ENCODE results near the gene ANKRD42.

Gene ANKRD42

GRCh38 chr11:83161610-83162199 is 31.8 kb upstream of the ANKRD42 start:
- Histone ChIP-seq H3K27me3 (ENCODE audit: insufficient read depth, poor library complexity, severe bottlenecking) (no peaks in the 10 kb centered on the region), H3K4me3 (replicated peaks; ENCODE audit: insufficient read depth, low read length) (no peak overlapping the region), H3K27ac (replicated peaks) (no peak overlapping the region)
- TF ChIP-seq POLR2AphosphoS5 (IDR thresholded peaks at IDR 0.05; ENCODE audit: low read depth) = no peak
- no peak for TF ChIP-seq CTCF (IDR thresholded peaks at IDR 0.05; ENCODE audit: insufficient read depth, low read length)
- TF ChIP-seq REST (IDR thresholded peaks at IDR 0.05; ENCODE audit: insufficient replicate concordance, low read depth) = no peak
- TF ChIP-seq GABPA (IDR thresholded peaks at IDR 0.05; ENCODE audit: low read depth) = no peak
- no peak for TF ChIP-seq SPI1 (IDR thresholded peaks at IDR 0.05; ENCODE audit: borderline replicate concordance, low read depth)
- DNase-seq (ENCODE audit: low read depth in 1 of 2, low spot score in 1 of 2) = no peak

- no peaks in the 10 kb centered on the region for H3K27me3 ChIP-seq (ENCODE audit: insufficient read depth, poor library complexity, severe bottlenecking)
- H3K27ac ChIP-seq (replicated peaks) = no peak overlapping the region
- DNase-seq (ENCODE audit: low read depth in 1 of 2, low spot score in 1 of 2) = no peak
- H3K4me3 ChIP-seq (replicated peaks; ENCODE audit: insufficient read depth, low read length) = no peak overlapping the region
- no peak for TF ChIP-seq CTCF (IDR thresholded peaks at IDR 0.05; ENCODE audit: insufficient read depth, low read length)
- no peak for TF ChIP-seq SPI1 (IDR thresholded peaks at IDR 0.05; ENCODE audit: borderline replicate concordance, low read depth)
- TF ChIP-seq GABPA (IDR thresholded peaks at IDR 0.05; ENCODE audit: low read depth) = no peak
- TF ChIP-seq POLR2AphosphoS5 (IDR thresholded peaks at IDR 0.05; ENCODE audit: low read depth) = no peak; the same call in 1 of the 2 replicates
- no peak for TF ChIP-seq REST (IDR thresholded peaks at IDR 0.05; ENCODE audit: insufficient replicate concordance, low read depth)
These were observed 31.1 kb upstream of the ANKRD42 start for GRCh38 chr11:83162377-83162776.

- TF ChIP-seq CTCF (IDR thresholded peaks at IDR 0.05; ENCODE audit: insufficient read depth, low read length) = no peak
- TF ChIP-seq POLR2AphosphoS5 (IDR thresholded peaks at IDR 0.05; ENCODE audit: low read depth) = peak; percentile 31
- TF ChIP-seq SPI1 (IDR thresholded peaks at IDR 0.05; ENCODE audit: borderline replicate concordance, low read depth) = no peak
- TF ChIP-seq REST (IDR thresholded peaks at IDR 0.05; ENCODE audit: insufficient replicate concordance, low read depth) = no peak
- TF ChIP-seq GABPA (IDR thresholded peaks at IDR 0.05; ENCODE audit: low read depth) = no peak
- DNase-seq (ENCODE audit: low read depth in 1 of 2, low spot score in 1 of 2) = no peak
- H3K27me3 ChIP-seq (ENCODE audit: insufficient read depth, poor library complexity, severe bottlenecking) = no peaks in the 10 kb centered on the region
- no peak overlapping the region for H3K27ac ChIP-seq (replicated peaks)
- no peak overlapping the region for H3K4me3 ChIP-seq (replicated peaks; ENCODE audit: insufficient read depth, low read length)
These were observed 27.2 kb upstream of the ANKRD42 start for GRCh38 chr11:83166193-83166866.
